ENCODE data around the gene ETFA.

Gene ETFA

DNA sequence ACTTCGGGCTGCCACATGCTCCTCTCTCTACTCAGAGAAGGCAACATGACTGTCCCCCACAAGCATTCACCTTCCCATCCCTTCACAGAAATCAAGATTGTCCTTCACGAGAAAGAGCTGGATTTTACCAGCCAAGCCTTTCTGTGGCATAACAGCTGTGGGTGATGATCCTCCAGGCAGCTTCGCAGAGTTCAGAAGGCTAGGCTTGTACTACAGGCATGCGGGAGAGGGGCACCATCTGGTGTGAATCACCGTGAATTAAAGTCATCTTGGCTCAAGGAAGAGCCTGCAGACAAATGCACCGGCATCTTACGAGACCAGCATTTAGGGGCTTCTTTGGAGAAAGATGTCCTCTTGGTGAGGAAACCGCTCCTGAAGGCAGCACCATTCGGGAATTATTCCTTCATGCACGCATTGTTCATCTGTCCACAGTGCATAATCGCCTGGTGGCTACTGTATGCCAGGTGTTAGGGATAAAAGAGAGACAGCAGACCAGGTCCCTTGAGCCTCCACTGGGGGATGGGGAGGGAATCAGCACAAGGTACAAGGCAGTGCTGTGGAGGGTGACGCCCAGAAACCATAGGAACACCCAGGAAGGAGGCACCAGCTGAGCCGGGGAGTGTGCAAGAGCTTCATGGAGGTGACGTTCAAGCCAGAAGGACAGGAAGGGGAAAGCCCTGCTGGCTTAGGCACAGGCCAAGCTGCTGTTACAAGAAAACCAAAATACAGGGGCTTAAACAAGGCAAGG is 142.9 kb downstream of the ETFA start:
- no peaks in the 10 kb centered on the region for H3K9me2 ChIP-seq (ENCODE audit: low read depth, low read length)
- no peaks in the 10 kb centered on the region for H3K9me3 ChIP-seq (ENCODE audit: low read length)
- H3K4me3 ChIP-seq (ENCODE audit: low read depth, low read length, poor library complexity, severe bottlenecking) = peak overlapping the region; percentile 5
- no peaks in the 10 kb centered on the region for H3K79me2 ChIP-seq (ENCODE audit: insufficient read depth, low read length)
- H3K4me1 ChIP-seq (ENCODE audit: insufficient read depth, low read length, severe bottlenecking) = peaks cover 5% of the 10 kb centered on the region
- H4K20me1 ChIP-seq (ENCODE audit: insufficient read depth, low read length) = no peaks in the 10 kb centered on the region
- H2AFZ ChIP-seq (ENCODE audit: low read length) = 0 out of 2 replicates have a peak overlapping the region, but pooled peaks have one; percentile 27
- no peak overlapping the region for H3K27ac ChIP-seq (ENCODE audit: low read depth, low read length, poor library complexity, severe bottlenecking)
- H3K4me2 ChIP-seq (ENCODE audit: low read length) = peak overlapping the region; percentile 21; the same call in 1 of the 2 replicates
- TF ChIP-seq, protein P1, sequence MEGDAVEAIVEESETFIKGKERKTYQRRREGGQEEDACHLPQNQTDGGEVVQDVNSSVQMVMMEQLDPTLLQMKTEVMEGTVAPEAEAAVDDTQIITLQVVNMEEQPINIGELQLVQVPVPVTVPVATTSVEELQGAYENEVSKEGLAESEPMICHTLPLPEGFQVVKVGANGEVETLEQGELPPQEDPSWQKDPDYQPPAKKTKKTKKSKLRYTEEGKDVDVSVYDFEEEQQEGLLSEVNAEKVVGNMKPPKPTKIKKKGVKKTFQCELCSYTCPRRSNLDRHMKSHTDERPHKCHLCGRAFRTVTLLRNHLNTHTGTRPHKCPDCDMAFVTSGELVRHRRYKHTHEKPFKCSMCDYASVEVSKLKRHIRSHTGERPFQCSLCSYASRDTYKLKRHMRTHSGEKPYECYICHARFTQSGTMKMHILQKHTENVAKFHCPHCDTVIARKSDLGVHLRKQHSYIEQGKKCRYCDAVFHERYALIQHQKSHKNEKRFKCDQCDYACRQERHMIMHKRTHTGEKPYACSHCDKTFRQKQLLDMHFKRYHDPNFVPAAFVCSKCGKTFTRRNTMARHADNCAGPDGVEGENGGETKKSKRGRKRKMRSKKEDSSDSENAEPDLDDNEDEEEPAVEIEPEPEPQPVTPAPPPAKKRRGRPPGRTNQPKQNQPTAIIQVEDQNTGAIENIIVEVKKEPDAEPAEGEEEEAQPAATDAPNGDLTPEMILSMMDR (IDR thresholded peaks at IDR 0.05; ENCODE audit: low read length) = no peak
- TF ChIP-seq EZH2 (IDR thresholded peaks at IDR 0.05; ENCODE audit: borderline replicate concordance, low read length) = no peak
- H3K9ac ChIP-seq (ENCODE audit: low read length) = no peak overlapping the region
- no peaks in the 10 kb centered on the region for H3K36me3 ChIP-seq (ENCODE audit: insufficient read depth, low read length)
- no peaks in the 10 kb centered on the region for H3F3A ChIP-seq (ENCODE audit: insufficient read depth, low read length)
- 0 out of 2 replicates have a peak, but pooled peaks cover 4% of the 10 kb centered on the region for H3K27me3 ChIP-seq (ENCODE audit: insufficient read depth, low read length)

DNA sequence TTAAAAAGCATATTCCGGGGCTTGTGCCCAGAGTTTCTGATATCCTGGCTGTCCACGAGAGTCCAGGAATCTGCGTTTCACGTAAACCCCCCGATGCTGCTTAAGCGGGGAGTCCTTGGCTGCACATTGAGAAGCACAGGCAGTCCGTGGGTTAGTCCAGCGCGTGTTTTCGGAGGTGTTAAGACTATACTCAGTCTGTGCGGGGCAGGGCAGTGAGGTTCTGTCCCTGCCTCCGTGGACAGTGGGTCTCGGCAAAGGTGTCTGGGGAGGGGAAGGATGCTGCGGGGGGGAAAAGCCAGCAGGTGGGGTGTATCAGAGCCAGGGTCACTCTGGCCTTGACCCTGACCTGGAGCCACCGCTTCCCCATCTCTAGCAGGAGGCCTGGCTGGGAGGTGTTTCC is 145.3 kb downstream of the ETFA start:
- no peaks in the 10 kb centered on the region for H3K9me3 ChIP-seq (ENCODE audit: low read length)
- 0 out of 2 replicates have a peak, but pooled peaks cover 5% of the 10 kb centered on the region for H3K27me3 ChIP-seq (ENCODE audit: insufficient read depth, low read length)
- no peaks in the 10 kb centered on the region for H3K9me2 ChIP-seq (ENCODE audit: low read depth, low read length)
- no peak overlapping the region for H2AFZ ChIP-seq (ENCODE audit: low read length)
- no peak overlapping the region for H3K4me3 ChIP-seq (ENCODE audit: low read depth, low read length, poor library complexity, severe bottlenecking)
- H3K4me2 ChIP-seq (ENCODE audit: low read length) = no peak overlapping the region
- no peak for TF ChIP-seq EZH2 (IDR thresholded peaks at IDR 0.05; ENCODE audit: borderline replicate concordance, low read length)
- TF ChIP-seq, protein P1 (IDR thresholded peaks at IDR 0.05; ENCODE audit: low read length) = no peak
- no peaks in the 10 kb centered on the region for H3F3A ChIP-seq (ENCODE audit: insufficient read depth, low read length)
- H3K27ac ChIP-seq (ENCODE audit: low read depth, low read length, poor library complexity, severe bottlenecking) = no peak overlapping the region
- H3K79me2 ChIP-seq (ENCODE audit: insufficient read depth, low read length) = no peaks in the 10 kb centered on the region
- H4K20me1 ChIP-seq (ENCODE audit: insufficient read depth, low read length) = no peaks in the 10 kb centered on the region
- H3K4me1 ChIP-seq (ENCODE audit: insufficient read depth, low read length, severe bottlenecking) = peaks cover 5% of the 10 kb centered on the region
- no peak overlapping the region for H3K9ac ChIP-seq (ENCODE audit: low read length)
- no peaks in the 10 kb centered on the region for H3K36me3 ChIP-seq (ENCODE audit: insufficient read depth, low read length)

Measured in OCI-LY1 (cell line).